Left renal cortex interstitium (tissue), 4 donors: Measurements from ENCODE around the gene SMAD6. TPM values are rescaled to one million over a fixed set of nuclear protein-coding genes. Genes with fewer than 3 reads are reported as not detected.
"Not testable (repeated sequence)": the region's sequence is repeated elsewhere in the genome, so short reads cannot be mapped to it uniquely, and the experiment has no call there.

Experiments
- DNase-seq, 4 donors: peaks; one replicate each; pipeline ENCODE4 v3.0.0-alpha.2; 2013; ENCODE audit warnings: low read depth in 4 of 4, low spot score in 2 of 4, missing footprints in 1 of 4
- polyA plus RNA-seq, 4 donors: library from polyadenylated mRNA; unstranded; fragments of 120-200 nt; gene quantifications; one replicate each; pipeline ENCODE4 v1.2.1, GENCODE V29; 2013; ENCODE audit not compliant: insufficient read length in 4 of 4

Gene SMAD6
- polyA plus RNA-seq, 4 donors: 27.4 to 49.4 (median 42.6) TPM

DNA sequence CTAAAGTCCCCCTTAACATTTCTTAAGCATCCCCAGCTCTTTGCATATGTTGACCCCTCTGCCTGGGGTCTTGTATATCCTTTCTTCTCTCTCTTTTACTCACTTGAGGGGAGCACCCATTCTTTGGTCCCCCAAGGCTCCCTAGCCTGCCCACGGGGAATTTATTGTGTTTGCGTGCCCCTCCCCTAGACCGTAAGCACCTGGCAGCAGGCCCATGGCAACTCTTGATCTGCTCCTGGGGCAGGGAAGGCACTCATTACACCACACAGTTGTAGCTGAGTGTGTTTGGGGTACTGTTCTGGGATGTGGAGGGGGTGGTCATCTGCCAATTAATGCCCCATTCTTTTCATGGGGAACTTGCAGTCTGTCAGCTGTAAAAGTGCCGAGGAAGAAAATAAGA lies 27.3 kb upstream of the SMAD6 start:
- DNase-seq: no peak

GRCh38 chr15:66675446-66675845 lies 26.6 kb upstream of the SMAD6 start:
- no peak for DNase-seq

GRCh38 chr15:66677336-66677735 lies 24.7 kb upstream of the SMAD6 start:
- DNase-seq: no peak

- DNase-seq: no peak
Measured at GRCh38 chr15:66679061-66679656, 22.9 kb upstream of the SMAD6 start.

GRCh38 chr15:66679657-66680108 lies 22.4 kb upstream of the SMAD6 start:
- DNase-seq: no peak

- DNase-seq: no peak
Measured at GRCh38 chr15:66680502-66680901, 21.5 kb upstream of the SMAD6 start.

DNA sequence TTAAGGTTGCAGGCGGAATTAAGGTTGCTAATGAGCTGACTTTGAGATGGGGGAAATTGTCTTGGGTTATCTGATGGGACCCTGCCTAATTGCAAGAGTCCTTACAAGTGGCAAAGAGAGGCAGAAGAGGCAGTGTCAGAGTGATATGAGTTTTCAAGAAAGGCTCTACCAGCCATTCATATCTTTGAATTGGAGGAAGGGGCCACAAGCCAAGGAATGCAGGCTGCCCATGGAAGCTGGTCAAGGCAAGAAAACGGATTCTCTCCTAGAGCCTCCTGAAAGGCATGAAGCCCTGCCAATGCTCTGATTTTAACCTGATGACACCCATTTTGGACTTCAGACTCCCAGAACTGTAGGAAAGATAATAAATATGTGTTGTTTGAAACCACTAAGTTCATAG lies 20.6 kb upstream of the SMAD6 start:
- no peak for DNase-seq

GRCh38 chr15:66682246-66682645 lies 19.8 kb upstream of the SMAD6 start:
- DNase-seq: no peak

- no peak for DNase-seq
Measured at GRCh38 chr15:66682865-66683264, 19.2 kb upstream of the SMAD6 start.

DNA sequence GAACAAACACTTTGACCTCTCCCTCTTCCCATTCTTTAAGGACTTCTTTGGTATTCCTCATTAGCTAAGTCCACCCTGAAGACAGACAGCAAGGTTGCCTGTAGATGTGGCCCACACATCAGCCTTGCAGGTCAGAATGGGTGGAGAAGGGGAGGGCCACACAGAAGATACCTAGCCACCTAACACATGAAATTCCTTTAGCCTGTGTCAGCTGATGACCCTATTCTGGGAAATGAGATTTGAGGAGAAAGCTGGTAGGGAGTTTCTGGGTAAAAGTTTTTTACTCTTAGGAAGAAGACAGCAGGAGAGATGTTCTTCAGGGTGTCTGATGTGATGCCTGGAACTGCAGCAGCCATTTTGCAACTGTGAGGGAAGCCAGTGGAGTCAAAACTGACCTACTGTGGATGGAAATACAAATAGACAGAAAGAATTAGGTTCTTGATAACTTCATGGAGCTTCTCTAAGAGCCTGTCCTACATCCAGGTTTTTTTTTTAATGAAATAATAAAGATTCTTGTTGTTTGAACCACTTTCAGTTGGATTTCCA lies 17.8 kb upstream of the SMAD6 start:
- no peak for DNase-seq

DNA sequence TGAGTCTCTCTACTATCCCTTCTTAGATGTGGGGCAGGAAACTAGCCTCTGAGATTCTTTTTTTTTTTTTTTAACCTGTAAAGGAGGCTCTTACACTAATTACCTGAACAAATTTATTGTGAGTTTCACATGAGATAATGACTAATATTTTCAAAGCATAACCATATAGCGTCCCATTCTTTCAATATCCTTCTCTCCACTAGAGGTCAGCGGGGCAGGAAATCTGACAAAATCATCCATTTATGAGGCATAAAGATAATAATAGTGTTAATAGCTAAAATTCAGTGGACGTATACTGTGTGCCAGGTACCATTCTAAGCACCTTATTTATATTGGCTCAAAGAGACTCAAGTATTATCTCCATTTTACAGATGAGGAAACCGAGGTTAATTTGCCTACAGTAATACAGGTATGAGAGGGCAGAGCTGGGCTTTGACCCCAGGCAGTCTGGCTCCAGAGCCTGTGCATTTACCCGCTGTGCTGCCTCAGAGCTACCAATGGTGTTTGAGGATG lies 16.3 kb upstream of the SMAD6 start:
- no peak for DNase-seq

DNA sequence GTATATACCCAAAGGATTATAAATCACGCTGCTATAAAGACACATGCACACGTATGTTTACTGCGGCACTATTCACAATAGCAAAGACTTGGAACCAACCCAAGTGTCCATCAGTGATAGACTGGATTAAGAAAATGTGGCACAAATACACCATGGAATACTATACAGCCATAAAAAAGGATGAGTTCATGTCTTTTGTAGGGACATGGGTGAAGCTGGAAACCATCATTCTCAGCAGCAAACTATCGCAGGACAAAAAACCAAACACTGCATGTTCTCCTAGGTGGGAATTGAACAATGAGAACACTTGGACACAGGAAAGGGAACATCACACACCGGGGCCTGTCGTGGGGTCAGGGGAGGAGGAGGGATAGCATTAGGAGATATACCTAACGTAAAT lies 11.1 kb upstream of the SMAD6 start:
- not testable (repeated sequence) for DNase-seq

DNA sequence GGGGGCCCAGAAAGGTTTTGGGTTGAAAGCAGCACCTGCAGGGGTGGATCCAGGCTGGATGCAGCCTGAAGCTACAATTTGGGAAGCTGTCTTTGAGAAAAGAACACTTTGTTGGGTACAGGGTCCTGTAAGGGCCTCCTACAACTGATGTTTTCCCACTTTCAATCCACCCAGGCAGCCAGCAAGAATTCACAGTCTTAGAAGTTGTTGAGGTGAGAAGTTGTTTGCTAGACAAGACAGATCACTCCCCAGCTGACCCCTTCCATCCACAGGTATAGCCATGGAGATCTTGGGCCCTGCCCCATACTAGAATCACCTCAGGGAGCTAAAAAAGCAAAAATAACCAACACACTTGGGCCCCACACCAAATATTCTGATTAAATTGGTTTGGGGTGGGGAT lies 10.3 kb upstream of the SMAD6 start:
- DNase-seq: no peak

- DNase-seq: no peak
Measured at GRCh38 chr15:66692391-66692790, 9.6 kb upstream of the SMAD6 start.

DNA sequence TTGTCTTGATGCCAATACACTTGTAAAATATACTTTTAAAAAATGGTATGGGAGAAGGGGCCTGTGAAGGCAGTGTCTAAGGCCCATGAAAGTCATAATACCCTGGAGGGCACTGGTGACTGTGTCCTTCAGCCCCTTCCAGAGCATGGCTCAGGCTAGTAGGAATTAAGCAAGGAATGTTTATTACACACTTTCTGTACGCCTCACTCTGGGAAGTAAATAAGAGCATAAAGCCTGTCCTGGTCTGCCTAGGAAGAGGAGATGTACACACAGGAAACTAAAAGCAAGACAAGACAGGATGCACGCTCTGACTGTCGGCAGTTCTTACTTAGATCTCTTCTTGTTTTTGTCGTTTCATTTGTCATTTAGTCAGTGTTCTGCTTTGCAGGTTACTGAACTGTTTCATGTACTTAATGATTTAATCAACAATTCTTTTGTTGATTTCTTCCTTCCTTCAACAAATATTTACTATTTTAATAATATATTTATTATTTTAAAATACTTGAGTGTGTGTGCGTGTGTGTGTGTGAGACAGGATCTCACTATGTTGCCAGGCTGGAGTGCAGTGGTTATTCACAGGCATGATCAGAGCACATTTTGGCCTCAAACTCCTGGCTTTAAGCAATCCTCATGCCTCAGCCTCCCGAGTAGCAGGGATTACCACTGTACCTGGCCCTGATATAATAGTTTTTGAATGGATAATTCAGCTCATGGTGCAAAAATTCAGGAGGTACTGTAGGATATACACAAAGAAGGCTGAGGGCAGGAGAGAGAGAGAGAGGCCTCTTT lies 9.0 kb upstream of the SMAD6 start:
- no peak for DNase-seq

DNA sequence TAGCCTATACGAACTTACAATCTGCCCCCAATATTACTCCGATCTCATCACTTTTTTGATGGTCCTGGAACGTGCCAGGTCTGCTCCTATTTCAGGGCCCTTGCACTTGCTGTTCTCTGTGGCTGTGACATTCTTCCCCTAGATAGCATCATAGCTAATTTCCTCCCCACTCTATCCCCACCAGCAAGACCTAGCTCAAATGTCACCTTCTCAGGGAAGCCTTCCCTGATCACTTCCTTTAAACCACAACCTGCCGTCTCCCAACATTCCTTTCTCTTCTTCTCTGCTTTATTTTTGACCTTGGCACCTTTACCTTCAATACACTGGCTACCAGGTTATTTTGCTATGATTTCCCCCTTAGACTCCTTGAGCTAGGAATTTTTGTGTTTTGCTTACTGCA lies 5.3 kb upstream of the SMAD6 start:
- DNase-seq: no peak

GRCh38 chr15:66698318-66698961 lies 3.6 kb upstream of the SMAD6 start:
- no peak for DNase-seq

DNA sequence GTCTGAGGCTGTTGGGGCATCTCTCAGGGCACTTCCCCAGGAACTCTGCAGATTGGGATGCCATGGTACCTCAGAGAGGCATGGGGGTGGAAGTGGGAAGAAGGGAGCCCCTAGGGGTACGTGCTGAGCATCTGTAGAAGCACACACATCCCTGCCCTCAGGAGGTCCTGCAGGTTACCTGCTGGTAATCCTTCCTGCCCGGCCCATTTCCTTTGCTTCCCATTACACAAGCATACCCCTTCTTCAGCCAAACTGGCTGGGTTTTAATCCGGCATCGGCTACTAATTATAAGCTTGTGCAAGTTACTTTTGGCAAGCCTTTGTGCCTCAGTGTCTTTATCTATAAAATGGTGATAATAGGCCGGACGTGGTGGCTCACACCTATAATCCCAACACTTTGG lies 3.1 kb upstream of the SMAD6 start:
- DNase-seq: no peak

DNA sequence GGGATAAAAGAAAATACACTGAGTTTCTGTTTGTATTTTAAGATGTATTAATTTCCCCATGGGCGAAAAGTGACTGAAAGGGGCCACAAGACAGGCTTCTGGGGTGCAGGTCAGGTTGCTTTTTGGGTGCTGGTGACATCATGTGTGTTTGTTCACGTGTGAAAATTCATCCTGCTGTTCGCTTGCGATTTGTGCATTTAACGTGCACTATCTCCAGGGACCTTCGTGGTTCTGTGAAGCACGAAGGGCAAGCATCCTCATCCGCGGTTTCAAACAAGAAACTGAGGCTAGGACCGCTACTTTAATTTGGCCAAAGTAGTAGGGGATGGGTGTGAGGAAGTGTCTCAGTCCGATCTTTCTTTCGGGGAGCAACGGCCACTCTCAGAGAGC lies 1.6 kb upstream of the SMAD6 start:
- DNase-seq: no peak

- peak in 3 of 4 donors; percentile 91 to 94 (median 92) for DNase-seq
Measured at GRCh38 chr15:66700802-66701421, 1.1 kb upstream of the SMAD6 start.
